Measurements from ENCODE around the gene CAV2.

CAV2 gene

GRCh38 chr7:116502201-116503096 lies 2.9 kb downstream of the CAV2 start:
- FAIRE-seq (no peak), DNase-seq (ENCODE audit: insufficient read length, low spot score) (no peak)
- TF ChIP-seq CTCF (IDR thresholded peaks at IDR 0.05; ENCODE audit: insufficient read depth, missing control alignments) = no peak

GRCh38 chr7:116503835-116504234 lies 4.3 kb downstream of the CAV2 start:
- TF ChIP-seq CTCF (IDR thresholded peaks at IDR 0.05; ENCODE audit: insufficient read depth, missing control alignments) = no peak
- FAIRE-seq = no peak
- DNase-seq (ENCODE audit: insufficient read length, low spot score) = no peak

GRCh38 chr7:116505278-116505677 lies 5.7 kb downstream of the CAV2 start:
- TF ChIP-seq CTCF (IDR thresholded peaks at IDR 0.05; ENCODE audit: insufficient read depth, missing control alignments) = no peak
- no peak for DNase-seq (ENCODE audit: insufficient read length, low spot score)
- FAIRE-seq = no peak

- no peak for TF ChIP-seq CTCF (IDR thresholded peaks at IDR 0.05; ENCODE audit: insufficient read depth, missing control alignments)
- DNase-seq (ENCODE audit: insufficient read length, low spot score) (no peak), FAIRE-seq (no peak)
These were observed 6.3 kb downstream of the CAV2 start for GRCh38 chr7:116505823-116506222.

- no peak for FAIRE-seq
- TF ChIP-seq CTCF (IDR thresholded peaks at IDR 0.05; ENCODE audit: insufficient read depth, missing control alignments) = no peak
- no peak for DNase-seq (ENCODE audit: insufficient read length, low spot score)
These were observed 10.5 kb downstream of the CAV2 start for GRCh38 chr7:116509982-116510579.

- no peak for FAIRE-seq
These were observed 11.3 kb downstream of the CAV2 start for GRCh38 chr7:116510795-116511194.

More at GRCh38 chr7:116510795-116511194, 11.3 kb downstream of the CAV2 start:
- no peak for DNase-seq (ENCODE audit: insufficient read length, low spot score)
- no peak for TF ChIP-seq CTCF (IDR thresholded peaks at IDR 0.05; ENCODE audit: insufficient read depth, missing control alignments)

All from D721Med (cell line).